Endothelial cell (in vitro differentiated cells): ENCODE results near the gene CHMP2B. TPM values are rescaled to one million over a fixed set of nuclear protein-coding genes. Genes with fewer than 3 reads are reported as not detected.

Experiments used
- DNase-seq: peaks from one replicate; pipeline ENCODE4 v3.0.0; 2021; ENCODE audit warnings: low spot score
- H3K27ac Mint-ChIP-seq: one replicate; pipeline ENCODE4 v1.8.0; 2021; ENCODE audit warnings: mixed read lengths, inconsistent platforms; ENCODE audit not compliant: unreplicated experiment
- H3K27me3 Mint-ChIP-seq: one replicate; pipeline ENCODE4 v1.8.0; 2021; ENCODE audit warnings: mild to moderate bottlenecking, moderate library complexity, mixed read lengths, inconsistent platforms; ENCODE audit not compliant: unreplicated experiment
- H3K36me3 Mint-ChIP-seq: one replicate; pipeline ENCODE4 v1.8.0; 2021; ENCODE audit warnings: mild to moderate bottlenecking, low read depth, mixed read lengths, inconsistent platforms; ENCODE audit not compliant: unreplicated experiment
- H3K4me1 Mint-ChIP-seq: one replicate; pipeline ENCODE4 v1.8.0; 2021; ENCODE audit warnings: mild to moderate bottlenecking, mixed read lengths, inconsistent platforms; ENCODE audit not compliant: unreplicated experiment
- H3K4me3 Mint-ChIP-seq: one replicate; pipeline ENCODE4 v1.8.0; 2021; ENCODE audit warnings: mild to moderate bottlenecking, mixed read lengths, inconsistent platforms; ENCODE audit not compliant: unreplicated experiment
- H3K9me3 Mint-ChIP-seq: one replicate; pipeline ENCODE4 v1.8.0; 2021; ENCODE audit warnings: mixed read lengths, inconsistent platforms; ENCODE audit not compliant: unreplicated experiment
- total RNA-seq: library from RNA; stranded (reverse); fragmentation: NEBNext Ultra II Directional; extraction: Animal tissue kit (Norgen Biotek cat#: 25700); gene quantifications from one replicate; pipeline ENCODE4 v1.2.1, GENCODE V29; 2021; ENCODE audit not compliant: unreplicated experiment
- TF ChIP-seq, protein P1 (sequence below): fragments of 200-600 bp; sonication (generic); IDR thresholded peaks from one replicate; pipeline ENCODE4 v1.5.0; 2021; ENCODE audit warnings: antibody characterized with exemption; ENCODE audit not compliant: unreplicated experiment

The CHMP2B gene
- total RNA-seq, 1 donor from 2014 or later, result 40.7 TPM

GRCh38 chr3:87198774-87199173 lies 28.3 kb upstream of the CHMP2B start:
- no peaks in the 10 kb centered on the region for H3K27me3 Mint-ChIP-seq
- H3K4me3 Mint-ChIP-seq, result no peak overlapping the region
- no peaks in the 10 kb centered on the region for H3K4me1 Mint-ChIP-seq
- no peaks in the 10 kb centered on the region for H3K9me3 Mint-ChIP-seq
- TF ChIP-seq, protein P1, sequence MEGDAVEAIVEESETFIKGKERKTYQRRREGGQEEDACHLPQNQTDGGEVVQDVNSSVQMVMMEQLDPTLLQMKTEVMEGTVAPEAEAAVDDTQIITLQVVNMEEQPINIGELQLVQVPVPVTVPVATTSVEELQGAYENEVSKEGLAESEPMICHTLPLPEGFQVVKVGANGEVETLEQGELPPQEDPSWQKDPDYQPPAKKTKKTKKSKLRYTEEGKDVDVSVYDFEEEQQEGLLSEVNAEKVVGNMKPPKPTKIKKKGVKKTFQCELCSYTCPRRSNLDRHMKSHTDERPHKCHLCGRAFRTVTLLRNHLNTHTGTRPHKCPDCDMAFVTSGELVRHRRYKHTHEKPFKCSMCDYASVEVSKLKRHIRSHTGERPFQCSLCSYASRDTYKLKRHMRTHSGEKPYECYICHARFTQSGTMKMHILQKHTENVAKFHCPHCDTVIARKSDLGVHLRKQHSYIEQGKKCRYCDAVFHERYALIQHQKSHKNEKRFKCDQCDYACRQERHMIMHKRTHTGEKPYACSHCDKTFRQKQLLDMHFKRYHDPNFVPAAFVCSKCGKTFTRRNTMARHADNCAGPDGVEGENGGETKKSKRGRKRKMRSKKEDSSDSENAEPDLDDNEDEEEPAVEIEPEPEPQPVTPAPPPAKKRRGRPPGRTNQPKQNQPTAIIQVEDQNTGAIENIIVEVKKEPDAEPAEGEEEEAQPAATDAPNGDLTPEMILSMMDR, result no peak
- no peaks in the 10 kb centered on the region for H3K36me3 Mint-ChIP-seq
- DNase-seq, result no peak
- no peak overlapping the region for H3K27ac Mint-ChIP-seq

GRCh38 chr3:87199628-87200027 lies 27.5 kb upstream of the CHMP2B start:
- Mint-ChIP-seq H3K4me1 (no peaks in the 10 kb centered on the region), H3K9me3 (no peaks in the 10 kb centered on the region), H3K4me3 (no peak overlapping the region), H3K27me3 (no peaks in the 10 kb centered on the region), H3K27ac (no peak overlapping the region), H3K36me3 (no peaks in the 10 kb centered on the region)
- DNase-seq, result no peak
- TF ChIP-seq, protein P1, result no peak

DNA sequence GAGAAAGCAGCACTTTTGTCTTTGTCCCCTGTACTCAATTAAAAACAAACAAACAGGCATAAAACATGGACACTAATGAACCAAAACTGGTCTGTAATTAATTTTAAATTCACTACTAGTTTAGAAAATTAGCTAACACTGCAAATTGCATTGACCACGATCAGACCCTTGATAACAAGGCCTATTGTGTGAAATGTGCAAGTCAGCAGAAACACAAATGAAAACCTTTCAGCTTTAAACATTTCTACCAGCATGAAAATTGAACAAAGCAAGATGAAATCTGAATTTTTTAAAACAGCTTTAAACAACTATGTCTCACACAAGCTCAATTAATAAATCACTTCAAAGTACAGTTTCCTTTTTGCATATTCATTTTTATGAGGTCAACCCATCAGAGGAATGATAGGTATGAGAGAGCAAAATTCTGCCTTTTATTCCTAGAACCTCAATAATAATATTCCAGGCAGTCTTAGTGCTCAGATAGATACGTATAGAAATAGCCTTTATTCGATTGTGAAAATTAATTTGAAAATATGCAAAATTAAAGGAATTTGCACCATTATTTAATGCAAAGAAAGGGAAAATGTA lies 27.0 kb upstream of the CHMP2B start:
- Mint-ChIP-seq H3K4me3 (no peak overlapping the region), H3K9me3 (no peaks in the 10 kb centered on the region), H3K36me3 (no peaks in the 10 kb centered on the region), H3K4me1 (no peaks in the 10 kb centered on the region), H3K27ac (no peak overlapping the region), H3K27me3 (no peaks in the 10 kb centered on the region)
- TF ChIP-seq, protein P1, result no peak
- no peak for DNase-seq

DNA sequence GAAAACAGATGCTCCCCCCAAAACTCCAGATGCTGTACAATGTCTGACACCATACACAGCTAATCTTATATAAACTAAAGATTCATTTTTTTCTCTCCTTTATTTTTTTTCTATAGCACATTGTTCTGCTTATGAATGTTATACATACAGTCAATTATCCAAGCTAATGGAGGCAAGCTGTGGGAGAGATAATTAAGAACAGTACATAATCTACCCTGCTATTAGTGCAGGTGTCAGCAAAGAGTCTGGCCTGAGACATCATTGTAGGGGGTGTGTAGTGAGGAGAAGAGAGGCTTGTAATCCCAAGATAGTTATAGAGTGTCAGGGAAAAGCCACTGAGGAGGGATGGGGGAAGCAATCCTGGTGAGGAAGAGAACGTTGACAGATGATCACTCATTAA lies 25.4 kb upstream of the CHMP2B start:
- TF ChIP-seq, protein P1, result no peak
- H3K36me3 Mint-ChIP-seq, result no peaks in the 10 kb centered on the region
- H3K27me3 Mint-ChIP-seq, result no peaks in the 10 kb centered on the region
- no peaks in the 10 kb centered on the region for H3K4me1 Mint-ChIP-seq
- H3K4me3 Mint-ChIP-seq, result no peak overlapping the region
- no peaks in the 10 kb centered on the region for H3K9me3 Mint-ChIP-seq
- no peak overlapping the region for H3K27ac Mint-ChIP-seq
- DNase-seq, result no peak

GRCh38 chr3:87203809-87204208 lies 23.3 kb upstream of the CHMP2B start:
- H3K27ac Mint-ChIP-seq, result no peak overlapping the region
- H3K4me1 Mint-ChIP-seq, result no peaks in the 10 kb centered on the region

More at GRCh38 chr3:87203809-87204208, 23.3 kb upstream of the CHMP2B start:
- H3K36me3 Mint-ChIP-seq, result no peaks in the 10 kb centered on the region
- H3K9me3 Mint-ChIP-seq, result no peaks in the 10 kb centered on the region
- TF ChIP-seq, protein P1, result no peak
- H3K4me3 Mint-ChIP-seq, result no peak overlapping the region
- no peak for DNase-seq
- no peaks in the 10 kb centered on the region for H3K27me3 Mint-ChIP-seq
